Measurements from ENCODE around the gene PRSS50. TPM values are rescaled to one million over a fixed set of nuclear protein-coding genes. Genes with fewer than 3 reads are reported as not detected.

The PRSS50 gene
- total RNA-seq, 1 experiment from 2014 or later = not detected

- DNase-seq (ENCODE audit: low read depth) = no peak
These were observed 47.4 kb downstream of the PRSS50 start for GRCh38 chr3:46670000-46670890.

- DNase-seq (ENCODE audit: low read depth) = no peak
These were observed 48.3 kb downstream of the PRSS50 start for GRCh38 chr3:46669191-46669999.

- no peak for DNase-seq (ENCODE audit: low read depth)
These were observed 49.1 kb downstream of the PRSS50 start for GRCh38 chr3:46668591-46668990.

- no peak for DNase-seq (ENCODE audit: low read depth)
These were observed 49.6 kb downstream of the PRSS50 start for GRCh38 chr3:46668116-46668515.

- DNase-seq (ENCODE audit: low read depth) = no peak
These were observed 50.0 kb downstream of the PRSS50 start for GRCh38 chr3:46667657-46668056.

GRCh38 chr3:46667061-46667621, 50.5 kb downstream of the PRSS50 start:
- no peak for DNase-seq (ENCODE audit: low read depth)

- no peak for DNase-seq (ENCODE audit: low read depth)
These were observed 51.2 kb downstream of the PRSS50 start for GRCh38 chr3:46666453-46666845.

GRCh38 chr3:46665763-46666452, 51.8 kb downstream of the PRSS50 start:
- DNase-seq (ENCODE audit: low read depth) = no peak

GRCh38 chr3:46664971-46665762, 52.5 kb downstream of the PRSS50 start:
- no peak for DNase-seq (ENCODE audit: low read depth)

- DNase-seq (ENCODE audit: low read depth) = no peak
These were observed 53.3 kb downstream of the PRSS50 start for GRCh38 chr3:46664188-46664970.

GRCh38 chr3:46663591-46664135, 54.0 kb downstream of the PRSS50 start:
- DNase-seq (ENCODE audit: low read depth) = peak; percentile 49

GRCh38 chr3:46662771-46663551, 54.7 kb downstream of the PRSS50 start:
- no peak for DNase-seq (ENCODE audit: low read depth)

Small RNA genes lying within 50 kb of the gene (small RNA-seq; reads per million reads assigned to genes)
- gene PRSS45 = not detected

Other genes with a start within 250 kb of the PRSS50 start
- gene RTP3, start 219.9 kb downstream of the PRSS50 start, total RNA-seq (2014; rRNA removed; shearing (Covaris generic)) = not detected in 2 replicates
- 0.19 and 0.20 TPM in 2 replicates for gene LRRC2, start 151.6 kb downstream of the PRSS50 start, total RNA-seq (2014; rRNA removed; shearing (Covaris generic))
- not detected in 2 replicates for gene FAM240A, start 105.3 kb downstream of the PRSS50 start, total RNA-seq (2014; rRNA removed; shearing (Covaris generic))
- gene ALS2CL, start 24.2 kb downstream of the PRSS50 start, total RNA-seq (2014; rRNA removed; shearing (Covaris generic)) = 3.9 and 4.2 TPM in 2 replicates
- not detected in 2 replicates for gene TMIE, start 16.5 kb downstream of the PRSS50 start, total RNA-seq (2014; rRNA removed; shearing (Covaris generic))
- gene MYL3, start 145.6 kb upstream of the PRSS50 start, total RNA-seq (2014; rRNA removed; shearing (Covaris generic)) = not detected in 2 replicates
- 2.6 and 3.1 TPM in 2 replicates for gene PTH1R, start 159.9 kb upstream of the PRSS50 start, total RNA-seq (2014; rRNA removed; shearing (Covaris generic))

Measured in HT1080 (cell line).